ENCODE results near the gene JAKMIP1.

DNA sequence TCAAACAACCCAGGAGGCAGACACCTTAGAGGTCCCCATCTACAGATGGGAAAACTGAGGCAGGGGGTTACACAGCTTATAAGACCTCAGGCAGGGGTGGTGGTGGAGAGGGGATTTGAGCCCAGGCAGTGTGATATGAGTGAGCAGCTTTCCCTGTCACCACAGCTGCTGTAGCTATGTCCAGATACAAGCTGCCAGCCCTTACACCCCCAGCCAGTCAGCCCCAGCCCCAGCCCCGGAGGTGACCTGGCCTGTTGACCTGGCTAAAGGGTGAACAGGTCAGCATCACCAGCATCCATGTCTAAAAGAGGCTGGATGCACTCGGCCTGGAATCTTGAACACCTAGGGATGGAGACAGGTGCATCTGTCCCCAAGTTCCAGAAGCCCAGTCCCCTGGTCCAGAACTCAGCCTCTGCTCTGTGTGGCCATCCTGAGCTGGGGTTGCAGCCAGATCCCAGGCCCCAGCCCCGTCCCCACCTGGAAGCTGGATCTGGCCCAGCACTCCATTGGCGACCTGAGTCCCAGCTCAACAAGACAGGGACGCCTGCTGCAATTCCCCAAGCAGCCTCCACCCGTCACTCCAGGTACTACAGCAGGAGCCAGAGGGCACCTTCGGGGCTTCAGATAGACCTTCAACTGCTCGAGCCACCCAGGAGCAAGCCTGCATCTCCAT lies 89.5 kb downstream of the JAKMIP1 start:
- TF ChIP-seq CTCF (conservative IDR thresholded peaks at IDR 0.05; ENCODE audit: low read length) (no peak), EZH2phosphoT487 (IDR thresholded peaks at IDR 0.05; ENCODE audit: borderline replicate concordance, low read depth, low read length) (no peak)

All from OCI-LY7 (cell line).